HG02981 (cell line): ENCODE data around the gene FBXL20.
"Not testable (repeated sequence)": the region's sequence is repeated elsewhere in the genome, so short reads cannot be mapped to it uniquely, and the experiment has no call there.

Source experiments
- ATAC-seq: cut with Tn5 transposase; IDR thresholded peaks from one replicate; pipeline ENCODE4 v1.9.1; 2021; ENCODE audit warnings: mild to moderate bottlenecking, moderate library complexity; ENCODE audit not compliant: unreplicated experiment

The FBXL20 gene

DNA sequence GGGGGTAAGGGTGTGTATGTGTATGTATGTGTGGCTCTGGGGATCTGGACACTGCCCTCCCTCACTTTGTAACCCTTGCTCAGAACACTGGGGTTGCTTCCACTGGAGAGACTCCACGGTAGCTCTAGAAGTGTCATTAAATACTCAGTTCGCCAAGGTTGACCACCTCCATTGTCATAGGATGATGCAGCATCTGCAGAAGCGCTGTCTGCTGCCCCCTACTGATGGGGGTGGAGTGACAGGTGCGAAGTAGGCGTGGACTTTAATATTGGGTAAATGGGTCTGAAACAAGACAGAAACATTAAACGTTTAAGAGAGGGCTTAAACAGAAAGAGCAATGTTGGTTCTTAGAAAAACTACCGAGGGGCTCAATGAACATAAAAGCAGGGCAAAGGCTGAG is 140.1 kb downstream of the FBXL20 start:
- ATAC-seq, result no peak

DNA sequence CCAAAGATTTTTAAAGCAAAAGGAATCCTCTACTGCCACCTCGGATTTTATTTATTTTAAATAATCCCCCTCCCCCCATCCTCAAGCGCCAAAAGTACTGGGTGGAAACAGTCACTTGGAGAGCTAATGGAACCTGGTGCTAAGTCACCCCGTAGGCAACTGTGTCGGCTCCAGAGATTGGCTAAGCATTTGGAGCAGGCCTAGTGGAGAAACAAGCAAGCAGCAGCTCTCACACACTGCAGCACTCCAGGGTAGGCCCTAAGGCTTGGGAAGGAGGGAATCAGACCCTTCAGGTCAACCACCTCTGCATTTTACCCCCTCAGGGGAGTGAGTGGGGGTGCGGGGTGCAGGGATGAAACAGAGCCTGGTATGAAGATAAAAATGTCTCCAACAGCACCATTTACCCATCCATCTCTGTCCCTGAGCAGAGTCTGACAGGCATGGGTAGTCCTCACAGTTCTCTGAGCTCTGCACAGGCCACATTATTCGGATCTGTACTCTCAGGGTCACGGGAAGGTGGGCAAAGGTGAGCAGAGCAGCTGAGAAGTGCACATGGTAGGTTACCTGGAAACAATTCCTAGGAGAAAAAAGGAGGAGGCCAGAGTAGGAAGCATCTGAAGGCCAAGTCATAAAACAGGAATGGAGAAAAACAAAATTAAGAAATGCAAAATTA is 148.5 kb downstream of the FBXL20 start:
- no peak for ATAC-seq

DNA sequence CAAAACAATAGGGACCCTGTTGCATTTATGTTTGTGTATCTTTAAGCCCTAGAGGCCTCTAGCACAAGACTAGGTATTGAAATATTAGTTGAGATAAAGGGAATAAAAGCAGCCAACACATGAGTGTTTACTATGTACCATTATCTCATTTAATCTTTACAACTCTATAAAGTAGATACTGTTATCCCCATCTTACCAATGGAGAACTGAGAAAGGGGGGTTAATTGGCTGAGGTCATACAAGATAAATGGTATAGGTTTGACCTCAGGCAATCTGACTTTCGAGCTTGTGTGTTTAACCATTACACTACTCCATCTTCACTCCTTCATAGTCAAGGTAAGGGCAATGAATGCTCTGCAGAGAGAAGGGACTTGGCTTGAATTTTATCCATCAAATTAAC is 149.4 kb downstream of the FBXL20 start:
- no peak for ATAC-seq

- ATAC-seq, result not testable (repeated sequence)
Observed at GRCh38 chr17:39250076-39250475, 151.3 kb downstream of the FBXL20 start.

DNA sequence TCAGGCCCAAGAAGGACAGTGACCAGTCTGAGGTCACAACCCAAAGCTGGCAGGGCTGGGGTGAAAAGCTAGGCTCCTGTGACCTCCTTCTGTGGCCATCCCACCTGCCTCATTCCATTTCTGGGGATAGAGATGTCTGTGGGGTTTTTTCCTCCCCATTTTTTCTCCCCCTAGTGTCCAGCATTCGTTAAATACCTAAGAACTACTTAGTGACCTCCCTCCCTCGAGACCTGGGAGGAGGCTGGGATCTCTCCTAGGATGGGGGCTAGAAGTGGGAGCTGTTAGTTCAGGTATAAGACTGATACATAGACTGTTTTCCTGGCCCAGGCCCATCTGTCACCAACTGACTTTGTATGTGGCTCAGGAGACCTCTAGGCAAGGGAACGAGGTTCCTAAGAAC is 155.2 kb downstream of the FBXL20 start:
- ATAC-seq, result no peak

DNA sequence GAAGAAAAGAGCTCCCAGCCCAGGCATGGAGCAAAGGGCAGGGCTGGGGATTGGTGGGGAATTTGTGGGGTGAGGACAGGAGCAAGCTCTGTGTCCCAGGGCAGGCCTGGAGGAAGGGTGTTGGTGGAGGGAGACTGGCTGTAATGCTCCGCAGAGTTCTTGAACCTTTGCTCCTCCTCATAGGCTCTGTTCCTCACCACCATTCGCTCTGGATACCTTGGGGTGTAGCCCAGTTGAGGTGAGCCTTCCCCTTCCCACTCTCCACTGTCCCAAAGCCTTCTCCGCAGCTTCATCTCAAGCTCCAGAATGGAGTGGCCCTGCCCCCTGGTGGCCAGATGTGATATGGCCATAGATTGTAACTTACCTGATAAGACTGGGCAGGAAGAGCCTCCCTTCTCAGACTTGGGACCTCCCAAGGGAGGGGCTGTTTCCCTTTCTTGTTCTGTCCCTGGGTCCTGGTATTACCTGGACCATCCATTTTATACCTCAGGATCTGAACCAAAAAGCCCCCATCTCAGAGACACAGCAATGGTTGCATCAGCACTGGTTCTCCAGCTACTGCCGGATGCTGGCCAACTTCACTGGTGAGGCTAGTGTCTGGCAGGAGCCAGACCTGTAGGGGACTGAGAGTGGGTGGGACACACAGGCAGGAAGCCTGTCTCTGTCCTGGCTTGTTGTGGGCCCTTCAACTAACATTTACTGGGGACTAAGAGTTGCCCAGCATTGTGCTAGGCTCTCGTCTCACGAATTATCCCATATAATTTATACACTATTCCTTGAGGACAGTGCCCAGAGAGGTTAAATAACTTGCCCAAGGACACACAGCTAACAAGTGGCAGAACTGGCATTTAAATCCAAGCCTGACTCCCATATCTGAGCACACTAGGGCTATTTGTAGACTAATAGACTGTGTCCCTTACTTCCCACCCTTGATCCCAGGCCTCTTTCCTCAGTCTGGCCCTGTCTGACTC is 156.5 kb downstream of the FBXL20 start:
- no peak for ATAC-seq

- ATAC-seq, result no peak
Observed at GRCh38 chr17:39244016-39244599, 157.3 kb downstream of the FBXL20 start.

GRCh38 chr17:39243155-39243554 is 158.3 kb downstream of the FBXL20 start:
- ATAC-seq, result no peak

DNA sequence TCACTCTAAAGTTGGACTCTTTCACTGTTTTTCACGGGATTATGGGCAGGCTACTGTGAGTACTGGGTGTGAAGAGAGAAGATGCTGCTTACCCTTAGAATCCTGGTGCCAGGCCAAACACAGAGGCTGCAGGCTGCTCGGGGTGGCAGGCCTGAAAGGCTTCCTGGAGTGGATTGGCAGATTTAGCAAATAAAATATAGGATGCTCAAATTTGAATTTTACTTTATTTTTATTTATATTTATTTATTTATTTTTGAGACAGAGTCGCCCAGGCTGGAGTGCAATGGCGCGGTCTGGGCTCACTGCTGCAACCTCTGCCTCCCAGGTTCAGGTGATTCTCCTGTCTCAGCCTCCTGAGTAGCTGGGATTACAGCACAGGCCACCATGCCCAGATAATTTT is 160.8 kb downstream of the FBXL20 start:
- ATAC-seq, result no peak

GRCh38 chr17:39239640-39240314 is 161.6 kb downstream of the FBXL20 start:
- peak; percentile 46 for ATAC-seq

GRCh38 chr17:39238311-39238972 is 163.0 kb downstream of the FBXL20 start:
- ATAC-seq, result no peak

DNA sequence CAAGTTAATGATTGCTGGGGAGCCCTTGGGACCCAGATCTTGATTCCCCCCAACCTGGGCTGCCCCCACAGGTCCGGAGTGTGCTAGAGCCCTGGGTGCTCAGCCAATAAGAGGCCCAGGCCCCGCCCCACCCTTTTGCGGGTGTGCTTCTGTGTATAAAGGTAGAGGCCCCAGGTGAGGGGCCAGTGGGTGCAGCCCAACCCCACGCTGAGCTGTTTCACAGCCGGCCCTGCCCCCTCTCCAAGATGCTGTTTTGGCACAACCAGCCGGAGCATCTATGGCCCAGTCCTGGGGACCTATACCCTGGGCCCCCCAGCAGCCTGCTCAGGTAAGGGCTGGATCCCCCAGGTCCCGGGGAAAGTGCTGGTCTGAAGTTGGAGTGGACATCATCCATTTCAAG is 163.8 kb downstream of the FBXL20 start:
- no peak for ATAC-seq

DNA sequence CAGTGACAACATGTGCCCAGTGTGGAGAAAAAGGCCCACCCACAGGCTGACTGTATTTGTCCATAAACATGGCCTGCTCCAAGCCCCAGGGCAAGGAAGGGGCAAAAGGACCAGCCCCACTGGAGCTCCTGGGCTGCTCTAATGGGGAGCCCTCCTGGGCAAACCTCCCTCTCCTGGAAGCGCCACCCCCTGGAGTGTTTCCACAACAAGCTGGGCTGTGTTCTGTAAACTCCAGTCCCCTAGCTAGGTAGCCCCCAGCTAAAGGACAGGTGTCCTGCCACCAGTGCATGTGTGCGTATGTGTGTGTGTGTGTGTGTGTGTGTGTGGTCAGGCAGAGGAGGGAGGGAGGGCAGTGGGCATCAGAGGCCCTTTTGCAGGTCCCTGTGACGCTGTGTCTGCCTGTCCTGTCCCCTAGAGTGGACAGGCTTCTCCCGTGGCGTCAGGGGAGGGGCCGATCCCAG is 164.4 kb downstream of the FBXL20 start:
- no peak for ATAC-seq

- ATAC-seq, result no peak
Observed at GRCh38 chr17:39236450-39236927, 164.9 kb downstream of the FBXL20 start.

DNA sequence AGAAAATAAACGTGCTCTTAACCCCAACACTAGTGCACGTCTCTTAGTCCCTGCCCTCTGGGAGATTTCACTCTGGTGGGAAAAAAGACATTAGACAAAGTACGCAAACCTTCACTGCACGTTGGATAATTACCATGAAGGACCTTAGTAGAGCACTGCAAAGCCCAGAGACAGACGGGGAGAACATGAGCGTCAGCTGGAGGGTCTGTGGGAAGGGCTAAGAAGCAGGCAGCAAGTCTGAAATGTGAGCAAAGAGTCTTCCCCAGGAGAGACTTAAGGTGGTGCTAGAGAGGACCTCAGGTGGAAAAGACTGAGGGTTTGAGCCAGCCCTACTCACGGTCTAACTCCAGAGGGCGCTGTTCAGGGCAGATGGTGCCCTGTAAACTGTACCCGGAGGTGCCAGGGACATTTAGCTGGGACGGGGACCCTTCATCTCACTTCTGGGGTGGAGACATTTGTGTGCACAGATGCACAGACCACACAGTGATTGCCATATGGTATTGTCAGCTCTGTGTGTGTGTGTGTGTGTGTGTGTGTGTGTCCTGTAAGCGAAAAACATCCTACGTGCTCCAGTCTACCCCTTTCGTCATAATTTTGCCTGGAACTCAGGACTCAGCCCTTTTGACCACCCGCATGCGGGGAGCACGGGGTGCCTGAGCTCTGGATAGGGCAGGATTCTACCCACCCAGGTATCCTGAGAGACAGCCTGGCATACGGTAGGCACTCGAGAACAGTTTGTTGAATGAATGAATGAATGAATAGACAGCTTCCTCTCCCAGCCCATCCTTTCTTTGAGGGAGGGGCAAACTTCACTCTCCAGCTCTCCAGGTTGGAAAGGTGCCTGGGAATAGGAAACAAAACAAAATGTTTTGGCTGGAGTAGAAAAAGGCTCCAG is 165.6 kb downstream of the FBXL20 start:
- ATAC-seq, result no peak

GRCh38 chr17:39231591-39232551 is 169.6 kb downstream of the FBXL20 start:
- ATAC-seq, result no peak

- ATAC-seq, result no peak
Observed at GRCh38 chr17:39231091-39231561, 170.3 kb downstream of the FBXL20 start.

DNA sequence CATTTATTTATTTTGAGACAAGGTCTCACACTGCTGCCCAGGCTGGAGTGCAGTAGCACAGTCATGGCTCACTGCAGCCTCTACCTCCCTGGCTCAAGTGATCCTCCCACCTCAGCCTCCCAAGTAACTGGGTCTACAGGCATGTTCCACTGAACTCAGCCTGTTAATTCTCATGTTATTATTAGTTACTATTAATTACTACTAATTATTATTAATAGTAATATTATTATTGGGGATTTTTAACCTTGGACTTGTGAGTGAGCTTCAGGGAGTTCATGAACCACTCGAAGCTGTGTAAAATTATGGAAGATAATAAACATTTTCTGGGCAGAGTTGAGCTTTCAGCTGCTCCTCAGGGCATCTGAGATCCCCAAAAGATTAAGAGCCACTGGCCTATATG is 171.1 kb downstream of the FBXL20 start:
- ATAC-seq, result no peak
